ENCODE data around the gene SETD3.

SETD3 gene

DNA sequence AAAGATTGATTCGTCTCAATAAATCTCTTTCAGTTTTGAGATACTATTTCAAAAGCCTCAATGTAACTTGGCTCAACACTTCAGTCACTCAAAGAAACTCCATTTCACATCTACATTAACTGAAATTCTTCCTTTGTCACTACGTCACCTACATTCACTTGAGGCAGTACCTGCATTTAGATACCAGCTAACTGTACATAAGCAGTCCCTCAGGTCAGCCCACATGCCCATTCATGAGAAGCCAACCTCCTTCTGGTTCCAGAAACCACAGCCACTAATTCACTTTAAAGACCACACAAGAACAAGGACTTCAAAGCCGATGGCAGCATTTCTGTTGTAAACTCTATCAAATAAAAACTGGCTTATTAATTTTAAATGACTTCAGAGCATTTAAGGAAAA lies 43.0 kb downstream of the SETD3 start:
- Histone ChIP-seq H3K36me3 (ENCODE audit: control insufficient read depth in 2 of 2, insufficient read depth in 2 of 2, low read length in 2 of 2) (peaks cover 29 to 45% of the 10 kb centered on the region in 2 donors), H3K27me3 (ENCODE audit: control insufficient read depth in 2 of 2, insufficient read depth in 2 of 2, low read length in 2 of 2) (no peaks in the 10 kb centered on the region), H3K27ac (ENCODE audit: low read depth in 2 of 2, low read length in 2 of 2) (no peak overlapping the region), H3K4me1 (ENCODE audit: control insufficient read depth in 2 of 2, insufficient read depth in 2 of 2, low read length in 2 of 2) (peaks cover 0 to 7% of the 10 kb centered on the region in 2 donors), H3K9ac (ENCODE audit: low read depth in 1 of 2, low read length in 2 of 2) (no peak overlapping the region), H3K4me3 (ENCODE audit: low read length in 2 of 2) (no peak overlapping the region), H3K9me3 (ENCODE audit: control insufficient read depth in 2 of 2, low read length in 2 of 2) (no peaks in the 10 kb centered on the region)

GRCh38 chr14:99436247-99437180 lies 44.1 kb downstream of the SETD3 start:
- H3K27ac ChIP-seq (ENCODE audit: low read depth in 2 of 2, low read length in 2 of 2) = peak overlapping the region in 1 of 2 donors; percentile 3
- H3K4me3 ChIP-seq (ENCODE audit: low read length in 2 of 2) = no peak overlapping the region
- H3K9ac ChIP-seq (ENCODE audit: low read depth in 1 of 2, low read length in 2 of 2) = no peak overlapping the region
- H3K36me3 ChIP-seq (ENCODE audit: control insufficient read depth in 2 of 2, insufficient read depth in 2 of 2, low read length in 2 of 2) = peaks cover 31 to 45% of the 10 kb centered on the region in 2 donors
- H3K9me3 ChIP-seq (ENCODE audit: control insufficient read depth in 2 of 2, low read length in 2 of 2) = no peaks in the 10 kb centered on the region
- peaks cover 0 to 7% of the 10 kb centered on the region in 2 donors for H3K4me1 ChIP-seq (ENCODE audit: control insufficient read depth in 2 of 2, insufficient read depth in 2 of 2, low read length in 2 of 2)
- no peaks in the 10 kb centered on the region for H3K27me3 ChIP-seq (ENCODE audit: control insufficient read depth in 2 of 2, insufficient read depth in 2 of 2, low read length in 2 of 2)

DNA sequence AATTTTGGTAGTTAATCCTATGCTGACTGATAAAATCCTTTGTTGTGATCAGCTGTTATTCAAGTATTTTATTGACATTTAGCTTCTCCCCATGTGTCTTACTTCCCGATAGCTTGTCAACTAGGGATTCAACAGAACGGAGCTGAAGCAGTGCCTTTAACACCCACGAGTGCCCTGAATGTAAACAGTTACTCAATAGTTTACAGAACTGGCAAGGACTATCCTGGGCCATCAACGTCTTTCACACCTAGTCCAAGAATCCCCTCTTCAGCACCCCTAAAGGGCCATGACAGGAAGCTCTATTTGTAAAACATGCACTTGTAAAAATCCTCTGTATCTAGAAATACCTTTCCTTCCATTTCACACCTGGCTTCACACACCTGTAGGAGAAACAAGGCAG lies 45.3 kb downstream of the SETD3 start:
- no peak overlapping the region for H3K27ac ChIP-seq (ENCODE audit: low read depth in 2 of 2, low read length in 2 of 2)
- peaks cover 0 to 7% of the 10 kb centered on the region in 2 donors for H3K4me1 ChIP-seq (ENCODE audit: control insufficient read depth in 2 of 2, insufficient read depth in 2 of 2, low read length in 2 of 2)
- no peaks in the 10 kb centered on the region for H3K27me3 ChIP-seq (ENCODE audit: control insufficient read depth in 2 of 2, insufficient read depth in 2 of 2, low read length in 2 of 2)
- no peaks in the 10 kb centered on the region for H3K9me3 ChIP-seq (ENCODE audit: control insufficient read depth in 2 of 2, low read length in 2 of 2)
- peaks cover 26 to 43% of the 10 kb centered on the region in 2 donors for H3K36me3 ChIP-seq (ENCODE audit: control insufficient read depth in 2 of 2, insufficient read depth in 2 of 2, low read length in 2 of 2)
- H3K4me3 ChIP-seq (ENCODE audit: low read length in 2 of 2) = no peak overlapping the region
- no peak overlapping the region for H3K9ac ChIP-seq (ENCODE audit: low read depth in 1 of 2, low read length in 2 of 2)

- H3K36me3 ChIP-seq (ENCODE audit: control insufficient read depth in 2 of 2, insufficient read depth in 2 of 2, low read length in 2 of 2) = peaks cover 23 to 47% of the 10 kb centered on the region in 2 donors
- no peaks in the 10 kb centered on the region for H3K27me3 ChIP-seq (ENCODE audit: control insufficient read depth in 2 of 2, insufficient read depth in 2 of 2, low read length in 2 of 2)
- no peak overlapping the region for H3K9ac ChIP-seq (ENCODE audit: low read depth in 1 of 2, low read length in 2 of 2)
- peaks cover 0 to 7% of the 10 kb centered on the region in 2 donors for H3K4me1 ChIP-seq (ENCODE audit: control insufficient read depth in 2 of 2, insufficient read depth in 2 of 2, low read length in 2 of 2)
- H3K4me3 ChIP-seq (ENCODE audit: low read length in 2 of 2) = no peak overlapping the region
- H3K27ac ChIP-seq (ENCODE audit: low read depth in 2 of 2, low read length in 2 of 2) = no peak overlapping the region
- no peaks in the 10 kb centered on the region for H3K9me3 ChIP-seq (ENCODE audit: control insufficient read depth in 2 of 2, low read length in 2 of 2)
These were observed 48.2 kb downstream of the SETD3 start for GRCh38 chr14:99432485-99432884.

- Histone ChIP-seq H3K27me3 (ENCODE audit: control insufficient read depth in 2 of 2, insufficient read depth in 2 of 2, low read length in 2 of 2) (no peaks in the 10 kb centered on the region), H3K4me3 (ENCODE audit: low read length in 2 of 2) (no peak overlapping the region), H3K27ac (ENCODE audit: low read depth in 2 of 2, low read length in 2 of 2) (no peak overlapping the region), H3K4me1 (ENCODE audit: control insufficient read depth in 2 of 2, insufficient read depth in 2 of 2, low read length in 2 of 2) (peaks cover 0 to 2% of the 10 kb centered on the region in 2 donors), H3K36me3 (ENCODE audit: control insufficient read depth in 2 of 2, insufficient read depth in 2 of 2, low read length in 2 of 2) (peaks cover 19 to 42% of the 10 kb centered on the region in 2 donors), H3K9ac (ENCODE audit: low read depth in 1 of 2, low read length in 2 of 2) (no peak overlapping the region), H3K9me3 (ENCODE audit: control insufficient read depth in 2 of 2, low read length in 2 of 2) (no peaks in the 10 kb centered on the region)
These were observed 48.7 kb downstream of the SETD3 start for GRCh38 chr14:99431986-99432385.

DNA sequence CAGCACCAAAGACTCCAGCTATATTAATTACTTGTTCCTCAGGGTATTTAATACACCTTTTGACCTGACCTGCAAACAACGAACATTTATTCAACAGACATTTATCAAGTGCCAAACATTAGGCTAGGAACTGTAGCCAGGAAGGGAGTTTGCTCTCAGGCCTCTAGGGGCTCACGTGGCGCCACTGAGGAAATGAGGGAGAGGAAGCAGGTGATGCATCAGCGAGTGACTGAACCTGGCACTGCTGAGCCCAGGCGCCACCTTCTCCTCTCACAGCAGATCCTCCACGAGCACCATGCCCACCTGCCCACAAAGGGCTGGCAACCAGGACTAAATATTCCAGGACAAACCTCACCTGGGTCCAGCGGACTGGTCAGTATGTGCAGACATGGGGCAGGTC lies 50.2 kb downstream of the SETD3 start:
- Histone ChIP-seq H3K9ac (ENCODE audit: low read depth in 1 of 2, low read length in 2 of 2) (no peak overlapping the region), H3K36me3 (ENCODE audit: control insufficient read depth in 2 of 2, insufficient read depth in 2 of 2, low read length in 2 of 2) (peaks cover 15 to 32% of the 10 kb centered on the region in 2 donors), H3K4me3 (ENCODE audit: low read length in 2 of 2) (no peak overlapping the region), H3K9me3 (ENCODE audit: control insufficient read depth in 2 of 2, low read length in 2 of 2) (no peaks in the 10 kb centered on the region), H3K4me1 (ENCODE audit: control insufficient read depth in 2 of 2, insufficient read depth in 2 of 2, low read length in 2 of 2) (no peaks in the 10 kb centered on the region), H3K27ac (ENCODE audit: low read depth in 2 of 2, low read length in 2 of 2) (no peak overlapping the region), H3K27me3 (ENCODE audit: control insufficient read depth in 2 of 2, insufficient read depth in 2 of 2, low read length in 2 of 2) (no peaks in the 10 kb centered on the region)

- Histone ChIP-seq H3K9ac (ENCODE audit: low read depth in 1 of 2, low read length in 2 of 2) (no peak overlapping the region), H3K36me3 (ENCODE audit: control insufficient read depth in 2 of 2, insufficient read depth in 2 of 2, low read length in 2 of 2) (peaks cover 15 to 29% of the 10 kb centered on the region in 2 donors), H3K27ac (ENCODE audit: low read depth in 2 of 2, low read length in 2 of 2) (no peak overlapping the region), H3K4me1 (ENCODE audit: control insufficient read depth in 2 of 2, insufficient read depth in 2 of 2, low read length in 2 of 2) (peaks cover 0 to 7% of the 10 kb centered on the region in 2 donors), H3K9me3 (ENCODE audit: control insufficient read depth in 2 of 2, low read length in 2 of 2) (no peaks in the 10 kb centered on the region), H3K27me3 (ENCODE audit: control insufficient read depth in 2 of 2, insufficient read depth in 2 of 2, low read length in 2 of 2) (no peaks in the 10 kb centered on the region), H3K4me3 (ENCODE audit: low read length in 2 of 2) (no peak overlapping the region)
These were observed 52.9 kb downstream of the SETD3 start for GRCh38 chr14:99427632-99428300.

DNA sequence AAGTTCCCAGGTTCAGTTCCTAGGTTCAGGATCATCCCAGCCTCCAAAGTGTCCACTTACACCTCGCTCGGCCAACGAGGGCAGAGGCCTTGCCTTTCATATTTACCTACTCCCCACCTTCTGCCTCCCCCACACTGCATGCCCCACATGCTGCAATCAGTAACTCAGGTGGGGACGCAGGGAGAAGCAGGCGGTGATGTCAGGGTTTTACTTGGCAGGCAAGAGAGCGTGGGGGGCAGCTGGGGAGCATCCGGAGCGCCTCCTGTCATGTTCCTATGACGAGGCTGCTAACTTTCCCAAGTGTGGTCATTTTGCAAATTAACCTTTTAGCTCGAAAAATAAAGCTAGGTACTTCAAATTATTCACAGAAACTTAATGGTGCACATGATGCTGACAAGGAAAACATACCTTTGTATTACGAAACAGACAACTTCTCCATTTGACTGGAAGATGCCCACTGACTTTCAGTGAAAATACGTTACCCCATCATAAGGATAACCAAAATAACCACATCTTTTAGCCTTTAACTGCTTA lies 53.8 kb downstream of the SETD3 start:
- Histone ChIP-seq H3K9me3 (ENCODE audit: control insufficient read depth in 2 of 2, low read length in 2 of 2) (no peaks in the 10 kb centered on the region), H3K36me3 (ENCODE audit: control insufficient read depth in 2 of 2, insufficient read depth in 2 of 2, low read length in 2 of 2) (peaks cover 10 to 25% of the 10 kb centered on the region in 2 donors), H3K9ac (ENCODE audit: low read depth in 1 of 2, low read length in 2 of 2) (no peak overlapping the region), H3K27me3 (ENCODE audit: control insufficient read depth in 2 of 2, insufficient read depth in 2 of 2, low read length in 2 of 2) (no peaks in the 10 kb centered on the region), H3K4me1 (ENCODE audit: control insufficient read depth in 2 of 2, insufficient read depth in 2 of 2, low read length in 2 of 2) (peaks cover 2 to 12% of the 10 kb centered on the region in 2 donors), H3K27ac (ENCODE audit: low read depth in 2 of 2, low read length in 2 of 2) (no peak overlapping the region), H3K4me3 (ENCODE audit: low read length in 2 of 2) (no peak overlapping the region)

- Histone ChIP-seq H3K36me3 (ENCODE audit: control insufficient read depth in 2 of 2, insufficient read depth in 2 of 2, low read length in 2 of 2) (peaks cover 10 to 25% of the 10 kb centered on the region in 2 donors), H3K4me1 (ENCODE audit: control insufficient read depth in 2 of 2, insufficient read depth in 2 of 2, low read length in 2 of 2) (peaks cover 8 to 17% of the 10 kb centered on the region in 2 donors), H3K27ac (ENCODE audit: low read depth in 2 of 2, low read length in 2 of 2) (no peak overlapping the region)
These were observed 54.4 kb downstream of the SETD3 start for GRCh38 chr14:99426265-99426664.

GRCh38 chr14:99425272-99425681 lies 55.4 kb downstream of the SETD3 start:
- Histone ChIP-seq H3K9me3 (ENCODE audit: control insufficient read depth in 2 of 2, low read length in 2 of 2) (no peaks in the 10 kb centered on the region), H3K9ac (ENCODE audit: low read depth in 1 of 2, low read length in 2 of 2) (no peak overlapping the region), H3K4me1 (ENCODE audit: control insufficient read depth in 2 of 2, insufficient read depth in 2 of 2, low read length in 2 of 2) (peaks cover 8 to 20% of the 10 kb centered on the region in 2 donors), H3K4me3 (ENCODE audit: low read length in 2 of 2) (no peak overlapping the region), H3K36me3 (ENCODE audit: control insufficient read depth in 2 of 2, insufficient read depth in 2 of 2, low read length in 2 of 2) (peaks cover 10 to 25% of the 10 kb centered on the region in 2 donors), H3K27ac (ENCODE audit: low read depth in 2 of 2, low read length in 2 of 2) (no peak overlapping the region), H3K27me3 (ENCODE audit: control insufficient read depth in 2 of 2, insufficient read depth in 2 of 2, low read length in 2 of 2) (no peaks in the 10 kb centered on the region)

More at GRCh38 chr14:99426265-99426664, 54.4 kb downstream of the SETD3 start:
- Histone ChIP-seq H3K4me3 (ENCODE audit: low read length in 2 of 2) (no peak overlapping the region), H3K27me3 (ENCODE audit: control insufficient read depth in 2 of 2, insufficient read depth in 2 of 2, low read length in 2 of 2) (no peaks in the 10 kb centered on the region), H3K9me3 (ENCODE audit: control insufficient read depth in 2 of 2, low read length in 2 of 2) (no peaks in the 10 kb centered on the region), H3K9ac (ENCODE audit: low read depth in 1 of 2, low read length in 2 of 2) (no peak overlapping the region)
